Stimulated activated CD8-positive, alpha-beta memory T cell treated with anti-CD3 and anti-CD28 coated beads, Interleukin-7, amount 100 ng/mL, for 24 hours (primary cell): ENCODE results near the gene FRMD4A.
"Not testable (repeated sequence)": the region's sequence is repeated elsewhere in the genome, so short reads cannot be mapped to it uniquely, and the experiment has no call there.

Source experiments
- DNase-seq: peaks from one replicate; pipeline ENCODE4 v3.0.0-alpha.2; 2020; ENCODE audit warnings: low read depth

Gene FRMD4A

DNA sequence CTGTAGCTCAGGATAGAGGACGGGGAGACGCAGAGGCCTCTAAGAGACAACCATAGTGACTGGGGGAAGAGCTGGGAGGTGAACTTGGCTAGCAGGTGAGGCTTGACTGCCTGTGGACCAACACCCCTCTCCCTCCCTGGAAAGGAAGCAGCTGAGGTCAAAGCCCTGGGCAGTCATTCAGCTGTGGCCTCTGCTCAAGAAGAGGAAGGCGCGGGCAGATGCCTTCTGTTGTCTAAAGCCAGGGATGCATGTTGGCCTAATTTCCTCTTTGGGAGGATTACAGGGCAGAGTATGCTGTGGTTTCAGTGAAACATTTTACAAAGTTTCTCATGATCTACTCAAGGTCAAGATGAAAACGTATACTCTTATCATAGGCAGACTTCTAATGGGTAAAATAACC, 416.8 kb downstream of the FRMD4A start:
- no peak for DNase-seq

DNA sequence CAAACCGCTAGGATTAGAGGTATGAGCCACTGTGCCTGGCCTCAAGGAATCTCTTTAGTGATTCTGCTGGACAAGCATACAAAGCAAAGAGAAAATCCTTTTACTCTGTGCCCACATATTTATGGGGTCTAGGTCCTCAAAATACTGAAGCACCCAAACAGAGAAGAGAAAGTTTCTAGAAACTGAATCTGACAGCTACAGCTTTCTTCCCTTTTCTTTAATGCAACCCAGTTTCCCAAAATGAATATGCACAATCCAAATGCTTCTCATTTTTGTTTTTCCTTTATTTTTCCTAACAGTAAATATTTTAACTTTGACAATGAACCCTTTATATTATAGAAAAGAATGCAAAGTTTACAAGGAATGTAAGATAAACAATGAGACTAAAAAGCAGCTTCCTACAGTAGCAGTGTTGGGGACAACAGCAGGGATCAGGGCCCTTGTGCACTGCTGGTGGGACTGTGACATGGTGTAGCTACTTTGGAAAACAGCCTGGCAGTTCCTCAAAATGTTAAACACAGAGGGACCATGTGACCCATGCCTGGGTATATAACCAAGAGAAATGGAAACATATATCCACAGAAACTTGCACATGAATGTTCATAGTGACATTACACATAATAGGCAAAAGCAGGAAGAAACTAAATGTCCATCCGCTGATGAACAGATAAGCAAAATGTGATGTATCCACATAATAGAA, 418.8 kb downstream of the FRMD4A start:
- DNase-seq: no peak

DNA sequence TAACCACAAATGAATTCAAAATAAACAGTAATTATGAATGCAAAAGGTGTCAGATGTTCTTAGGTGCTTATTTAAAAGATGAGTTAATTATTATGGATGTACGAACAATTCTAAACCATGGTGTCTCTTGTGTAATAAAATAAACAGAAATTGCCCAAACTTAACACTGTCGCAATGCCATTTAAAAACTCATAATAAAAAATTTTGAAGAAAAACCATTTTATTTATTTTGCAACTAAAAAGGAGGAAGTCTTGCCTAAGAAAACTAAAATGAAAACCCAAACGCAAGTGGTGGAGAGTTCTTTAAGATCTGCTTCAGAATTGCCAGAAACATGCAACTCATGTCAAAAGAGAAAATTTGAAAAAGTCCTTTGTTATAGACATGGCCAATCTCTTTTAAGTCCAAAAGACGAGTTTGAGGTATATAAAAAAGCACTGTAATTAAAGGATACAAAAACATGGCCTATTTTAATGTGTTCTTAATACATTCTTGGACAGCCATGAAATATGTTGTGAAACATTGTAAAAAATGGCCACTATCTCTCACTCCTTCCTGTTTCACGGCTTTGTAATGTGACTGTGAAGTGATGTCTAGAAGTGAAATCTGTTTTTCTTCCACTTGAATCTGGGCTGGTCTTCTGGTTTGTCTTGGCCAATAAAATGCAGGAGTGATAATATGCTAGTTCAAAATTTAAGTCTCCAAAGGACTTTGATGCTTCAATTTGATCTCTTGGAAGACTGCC, 421.0 kb downstream of the FRMD4A start:
- DNase-seq: no peak

GRCh38 chr10:13908475-13908874, 422.2 kb downstream of the FRMD4A start:
- DNase-seq: no peak

GRCh38 chr10:13907570-13907969, 423.2 kb downstream of the FRMD4A start:
- DNase-seq: no peak

- DNase-seq: no peak
Measured at GRCh38 chr10:13905281-13905680, 425.4 kb downstream of the FRMD4A start.

DNA sequence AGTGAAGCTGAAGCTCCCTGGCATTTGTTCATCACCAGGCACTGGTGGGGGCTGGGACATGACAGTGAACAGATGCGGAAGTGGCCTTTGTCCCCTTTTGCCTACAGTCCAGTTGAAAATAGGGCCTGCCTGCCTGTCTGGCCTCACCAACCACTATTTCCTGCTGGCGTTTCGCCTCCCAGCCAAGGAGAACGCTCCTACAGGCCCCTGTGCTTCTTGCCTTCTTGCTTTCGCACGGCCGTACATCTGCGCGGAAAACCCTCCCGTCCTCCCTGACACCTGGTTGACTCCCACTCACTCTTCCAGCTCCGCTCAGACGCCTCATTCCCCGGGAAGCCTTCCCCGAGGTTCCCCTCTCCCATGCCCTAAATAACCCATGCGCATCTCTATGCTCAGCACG, 426.7 kb downstream of the FRMD4A start:
- DNase-seq: no peak

DNA sequence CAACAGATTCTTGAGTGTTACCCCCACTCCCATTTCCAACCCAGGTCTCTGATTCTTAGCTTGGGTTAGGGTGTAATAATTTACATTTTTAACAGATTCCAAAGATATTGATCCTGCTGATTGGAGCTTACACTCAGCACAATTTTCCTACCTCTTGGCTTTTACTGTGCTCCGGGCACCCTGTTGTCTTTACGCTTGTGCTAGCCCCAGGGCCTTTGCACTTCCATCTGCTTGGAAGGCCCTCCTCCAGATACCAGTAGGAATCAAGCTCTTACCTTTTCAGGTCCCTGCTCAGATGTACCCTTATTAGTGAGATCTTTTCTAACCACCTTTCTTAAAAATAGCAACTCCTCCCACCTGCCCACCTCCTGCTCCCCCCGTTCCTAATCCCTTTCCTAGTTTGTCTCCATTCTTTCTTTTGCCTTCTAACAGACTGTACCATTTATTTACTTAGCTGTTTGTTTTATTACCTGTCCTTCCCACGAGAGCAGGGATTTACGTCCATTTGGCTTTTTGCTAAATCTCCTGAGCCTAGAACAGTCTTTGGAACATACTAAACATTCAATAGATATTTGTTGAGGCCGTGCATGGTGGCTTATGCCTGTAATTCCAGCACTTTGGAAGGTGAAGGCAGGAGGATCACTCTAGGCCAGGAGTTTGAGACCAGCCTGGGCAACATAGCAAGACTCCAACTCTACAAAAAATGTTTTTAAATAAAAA, 427.7 kb downstream of the FRMD4A start:
- DNase-seq: no peak

GRCh38 chr10:13899941-13900340, 430.8 kb downstream of the FRMD4A start:
- DNase-seq: no peak

- DNase-seq: not testable (repeated sequence)
Measured at GRCh38 chr10:13896146-13896545, 434.6 kb downstream of the FRMD4A start.

GRCh38 chr10:13894412-13895093, 436.2 kb downstream of the FRMD4A start:
- DNase-seq: no peak

- no peak for DNase-seq
Measured at GRCh38 chr10:13893926-13894325, 436.8 kb downstream of the FRMD4A start.

- no peak for DNase-seq
Measured at GRCh38 chr10:13892871-13893270, 437.9 kb downstream of the FRMD4A start.

DNA sequence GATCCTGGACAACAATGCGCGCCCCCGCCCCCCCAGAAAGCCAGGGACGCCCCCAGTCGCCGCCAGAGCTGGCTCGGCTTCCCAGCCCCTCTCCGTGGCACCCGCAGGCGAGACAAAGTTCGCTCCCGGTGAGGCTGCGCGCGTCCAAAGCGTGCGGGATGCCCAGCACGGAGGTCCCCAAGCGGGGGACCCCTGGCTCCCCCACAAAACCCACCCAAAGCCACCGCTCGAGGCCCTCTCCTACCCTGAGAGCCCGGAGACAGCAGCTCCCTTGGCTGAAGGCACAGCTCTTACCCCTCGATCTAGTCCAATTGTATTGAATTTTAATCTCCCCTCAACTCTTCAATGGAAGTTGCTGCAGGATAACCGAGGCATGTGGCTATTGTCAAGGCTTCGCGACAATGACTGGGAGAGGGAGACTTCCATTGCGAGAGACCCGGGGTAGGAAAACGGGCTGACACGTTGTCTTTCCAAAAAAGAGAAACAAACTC, 438.7 kb downstream of the FRMD4A start:
- DNase-seq: no peak

GRCh38 chr10:13891128-13892000, 439.4 kb downstream of the FRMD4A start:
- no peak for DNase-seq

DNA sequence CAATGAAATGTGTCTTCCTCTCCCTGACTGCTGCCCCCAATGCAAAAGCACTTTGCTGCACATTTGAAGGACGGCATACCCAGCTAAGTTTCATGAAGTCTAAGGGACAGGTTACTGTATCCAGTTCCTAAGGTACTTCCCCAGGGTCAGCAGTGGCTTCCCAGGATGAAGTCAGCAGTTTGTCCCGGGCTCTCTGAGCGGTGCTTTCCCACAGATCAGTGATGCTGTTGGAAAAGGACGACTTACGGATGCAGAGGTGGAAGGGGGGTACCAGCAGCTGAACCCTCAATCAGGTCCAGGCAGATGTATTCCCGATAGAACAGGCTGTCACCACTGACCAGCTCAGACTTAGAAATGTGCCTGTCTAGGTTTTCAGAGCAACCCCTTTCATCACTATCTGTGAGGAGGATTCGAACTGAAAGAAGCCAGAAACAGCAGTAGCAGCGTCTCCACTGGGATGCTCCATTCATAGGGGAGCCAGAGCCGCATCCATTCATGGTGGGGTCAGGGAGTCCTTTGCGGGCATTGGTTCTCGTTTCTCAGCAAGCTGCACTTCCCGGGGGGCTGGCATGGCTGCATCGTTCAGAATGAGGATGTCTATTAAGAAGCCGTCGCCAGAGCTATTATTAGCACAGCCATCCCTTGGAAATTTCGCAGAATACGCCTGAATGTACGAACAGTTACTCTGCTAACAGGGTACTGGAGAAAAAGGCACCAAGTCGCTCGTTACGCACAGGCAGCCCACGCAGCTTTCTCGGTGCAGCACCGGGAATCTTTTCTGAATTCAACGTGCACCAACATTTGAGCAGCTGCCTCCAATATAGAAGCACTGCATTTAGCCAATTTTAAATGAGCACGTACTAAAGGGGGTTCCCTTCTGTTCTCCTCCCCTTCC, 440.2 kb downstream of the FRMD4A start:
- DNase-seq: no peak

DNA sequence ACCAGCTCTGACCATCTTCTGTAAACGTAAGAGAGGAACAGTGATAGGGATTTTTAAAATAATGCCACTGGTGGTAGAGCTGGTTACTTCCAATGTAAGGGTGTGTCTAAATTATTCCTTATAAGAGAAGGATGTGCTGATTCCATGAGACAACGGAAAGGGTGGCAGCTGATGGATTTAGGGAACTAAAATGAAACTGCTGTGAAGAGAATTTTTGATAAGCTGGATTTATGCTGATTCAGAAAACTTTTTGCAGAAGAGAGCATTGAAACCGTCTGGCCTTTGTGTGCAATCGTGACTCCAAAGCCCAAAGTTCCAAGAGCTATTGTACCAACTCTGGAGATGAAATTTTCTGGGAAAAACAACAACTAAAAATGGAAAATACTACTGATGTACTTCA, 443.0 kb downstream of the FRMD4A start:
- DNase-seq: no peak

DNA sequence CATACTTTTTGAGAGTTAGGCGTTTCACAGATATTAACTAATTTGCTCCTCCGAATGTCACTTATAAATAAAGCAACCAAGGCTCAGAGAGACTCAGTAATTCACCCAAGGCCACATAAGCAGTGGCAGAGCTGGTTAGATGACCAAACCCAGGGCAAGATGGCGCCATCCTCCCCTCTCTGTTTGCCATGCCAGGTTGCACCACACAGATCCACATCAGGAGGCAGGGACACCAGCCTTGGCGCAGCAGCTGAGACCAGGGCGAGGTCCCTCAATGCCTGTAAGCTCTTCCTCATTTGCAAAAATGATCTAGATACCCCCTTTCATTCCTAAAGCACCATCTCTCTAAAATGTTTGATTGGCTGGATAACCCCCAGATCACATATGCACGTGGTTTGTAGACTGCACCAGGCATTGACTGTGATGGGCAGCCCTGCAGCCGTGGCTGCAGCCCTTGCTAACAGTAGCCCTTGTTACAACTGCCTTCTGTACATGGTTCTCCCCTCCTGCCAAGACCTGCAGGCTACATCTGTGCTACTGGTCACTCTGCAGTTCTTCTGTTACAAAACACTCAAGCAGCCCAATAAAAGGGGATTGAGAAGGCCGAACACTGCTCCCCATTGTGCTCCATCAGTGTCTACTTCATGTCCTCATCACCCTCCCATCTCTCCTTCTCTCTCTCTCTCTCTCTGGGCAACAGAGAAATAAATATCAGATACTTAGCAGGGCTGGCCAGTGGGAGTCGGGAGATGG, 445.3 kb downstream of the FRMD4A start:
- DNase-seq: no peak

DNA sequence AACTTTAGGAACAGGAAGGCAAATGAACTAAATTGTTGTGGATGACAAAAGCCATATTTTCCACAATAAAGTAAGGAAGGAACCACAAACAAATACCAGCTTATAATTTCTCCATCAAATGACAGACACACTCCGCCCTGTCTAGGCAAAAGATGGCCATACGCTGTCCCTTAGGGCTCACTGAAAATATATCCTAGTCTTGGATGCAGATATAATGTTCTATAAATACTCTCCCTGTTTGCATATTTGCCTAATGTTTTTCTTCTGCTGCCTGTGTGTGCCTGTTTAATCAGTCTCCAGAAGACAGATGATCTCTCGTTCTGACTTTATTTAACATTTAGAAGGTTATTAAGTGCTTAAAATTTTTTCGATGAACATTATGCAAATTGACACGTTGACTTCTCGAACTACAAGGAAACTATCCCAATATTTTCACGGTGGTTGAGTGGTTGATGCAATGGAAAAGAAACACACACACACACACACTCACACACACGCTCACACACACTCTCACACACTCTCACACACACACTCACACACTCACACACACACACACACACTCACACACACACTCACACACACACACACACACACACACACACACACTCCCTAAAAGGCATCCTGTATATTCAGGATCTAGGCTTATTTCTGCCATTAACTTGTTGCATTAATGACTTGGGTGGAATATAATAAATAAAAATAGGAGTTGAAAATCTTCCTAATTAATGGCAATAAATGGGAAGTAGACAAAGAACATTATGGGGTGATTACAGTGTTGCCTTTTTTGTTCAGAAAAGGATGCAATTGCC, 446.9 kb downstream of the FRMD4A start:
- DNase-seq: no peak
